HepG2 (cell line): Measurements from ENCODE around the gene AQP11. TPM values are rescaled to one million over a fixed set of nuclear protein-coding genes. Genes with fewer than 3 reads are reported as not detected.

Experiments
- EEA1 ChIP-seq: sonication (generic); formaldehyde crosslinking; IDR thresholded peaks from 2 replicates; pipeline ENCODE4 v1.5.1; 2020; ENCODE audit warnings: mild to moderate bottlenecking, missing genetic modification reagents, borderline replicate concordance
- GATA4 ChIP-seq: sonication (generic); IDR thresholded peaks from 2 replicates; pipeline ENCODE4 v1.6.1; 2016; ENCODE audit warnings: antibody characterized with exemption, low read depth, borderline replicate concordance
- GZF1 ChIP-seq: sonication (generic); formaldehyde crosslinking; IDR thresholded peaks from 2 replicates; pipeline ENCODE4 v1.5.1; 2020; ENCODE audit warnings: mild to moderate bottlenecking, missing genetic modification reagents
- LCORL ChIP-seq, 2 experiments: fragments of 450-650 bp in 1 of 2; sonication (generic) in 1 of 2; formaldehyde crosslinking in 1 of 2; IDR thresholded peaks; 2 replicates each; pipeline versions ENCODE4 v1.5.0 to v1.6.1; 2017 to 2020; ENCODE audit warnings: antibody characterized with exemption in 1 of 2, missing genetic modification reagents in 1 of 2
- MAFF ChIP-seq: IDR thresholded peaks from 2 replicates; pipeline ENCODE4 v1.6.1; 2011; ENCODE audit warnings: low read depth, low read length, improper control_type of control experiment
- NPAS2 ChIP-seq: sonication (generic); formaldehyde crosslinking; IDR thresholded peaks from 2 replicates; pipeline ENCODE4 v1.8.0; 2022; ENCODE audit warnings: mild to moderate bottlenecking, missing genetic modification reagents, borderline replicate concordance
- PHB2 ChIP-seq: fragments of 450-650 bp; IDR thresholded peaks from 2 replicates; pipeline ENCODE4 v1.6.1; 2018; ENCODE audit not compliant: partially characterized antibody
- SMAD1 ChIP-seq: sonication (generic); formaldehyde crosslinking; IDR thresholded peaks from 2 replicates; pipeline ENCODE4 v1.4.0; 2020; ENCODE audit warnings: missing genetic modification reagents, low read depth, mild to moderate bottlenecking, borderline replicate concordance
- SMC3 ChIP-seq: IDR thresholded peaks from 2 replicates; pipeline ENCODE4 v1.6.1; 2011; ENCODE audit warnings: low read length, improper control_type of control experiment
- TOE1 ChIP-seq: sonication (generic); formaldehyde crosslinking; IDR thresholded peaks from 2 replicates; pipeline ENCODE4 v1.4.0; 2020; ENCODE audit warnings: mild to moderate bottlenecking, missing genetic modification reagents
- ZBTB10 ChIP-seq: sonication (generic); formaldehyde crosslinking; IDR thresholded peaks from 2 replicates; pipeline ENCODE4 v1.4.0; 2020; ENCODE audit warnings: missing genetic modification reagents, borderline replicate concordance
- ZFP41 ChIP-seq: sonication (generic); formaldehyde crosslinking; IDR thresholded peaks from 2 replicates; pipeline ENCODE4 v1.4.0; 2020; ENCODE audit warnings: mild to moderate bottlenecking, missing genetic modification reagents, borderline replicate concordance
- ZFP82 ChIP-seq: sonication (generic); formaldehyde crosslinking; IDR thresholded peaks from 2 replicates; pipeline ENCODE4 v1.5.1; 2020; ENCODE audit warnings: mild to moderate bottlenecking, missing genetic modification reagents, borderline replicate concordance
- ZNF407 ChIP-seq: sonication (generic); formaldehyde crosslinking; IDR thresholded peaks from one replicate; pipeline ENCODE4 v1.5.1; 2020; ENCODE audit warnings: mild to moderate bottlenecking, missing genetic modification reagents; ENCODE audit errors: not compliant biosample characterization
- ZNF446 ChIP-seq: sonication (generic); formaldehyde crosslinking; IDR thresholded peaks from 2 replicates; pipeline ENCODE4 v1.5.0; 2020; ENCODE audit warnings: mild to moderate bottlenecking, missing genetic modification reagents
- ZNF530 ChIP-seq: sonication (generic); formaldehyde crosslinking; IDR thresholded peaks from 2 replicates; pipeline ENCODE4 v1.5.0; 2020; ENCODE audit warnings: low read depth, mild to moderate bottlenecking, missing genetic modification reagents
- polyA plus RNA-seq, 8 experiments: library from polyadenylated mRNA; depleted of rRNA in 3 of 8; stranded (reverse) in 7 of 8; unstranded in 1 of 8; fragments of >200 nt; fragmentation: Illumina TruSeq in 4 of 8; extraction: Trizol in 4 of 8; gene quantifications; 2 replicates each; pipeline versions ENCODE4 v1.2.1 to v1.2.3, GENCODE V29; 2011 to 2016; ENCODE audit warnings: low read depth in 4 of 8, missing spikeins in 1 of 8, mixed read lengths in 1 of 8; ENCODE audit not compliant: insufficient read depth in 1 of 8
- total RNA-seq, 5 experiments: library from RNA; depleted of rRNA; stranded (reverse); fragments of >200 nt; fragmentation: Illumina TruSeq; extraction: Trizol; gene quantifications; 2 replicates each; pipeline ENCODE4 v1.2.3, GENCODE V29; 2016; ENCODE audit warnings: low read depth in 1 of 5
- TF ChIP-seq, protein P1 (sequence below), 2 experiments: fragments of 450-650 bp in 1 of 2; sonication (generic) in 1 of 2; formaldehyde crosslinking; IDR thresholded peaks; 2 replicates each; pipeline versions ENCODE4 v1.5.0 to v1.8.0; 2020 to 2022; ENCODE audit warnings: mild to moderate bottlenecking in 1 of 2, missing genetic modification reagents in 1 of 2

AQP11 gene
- total and polyA plus RNA-seq, 2 of the 13 experiments (the other 11 are each of a cell fraction or from before 2014, with no cell fraction given) = 10.4 to 15.3 TPM

DNA sequence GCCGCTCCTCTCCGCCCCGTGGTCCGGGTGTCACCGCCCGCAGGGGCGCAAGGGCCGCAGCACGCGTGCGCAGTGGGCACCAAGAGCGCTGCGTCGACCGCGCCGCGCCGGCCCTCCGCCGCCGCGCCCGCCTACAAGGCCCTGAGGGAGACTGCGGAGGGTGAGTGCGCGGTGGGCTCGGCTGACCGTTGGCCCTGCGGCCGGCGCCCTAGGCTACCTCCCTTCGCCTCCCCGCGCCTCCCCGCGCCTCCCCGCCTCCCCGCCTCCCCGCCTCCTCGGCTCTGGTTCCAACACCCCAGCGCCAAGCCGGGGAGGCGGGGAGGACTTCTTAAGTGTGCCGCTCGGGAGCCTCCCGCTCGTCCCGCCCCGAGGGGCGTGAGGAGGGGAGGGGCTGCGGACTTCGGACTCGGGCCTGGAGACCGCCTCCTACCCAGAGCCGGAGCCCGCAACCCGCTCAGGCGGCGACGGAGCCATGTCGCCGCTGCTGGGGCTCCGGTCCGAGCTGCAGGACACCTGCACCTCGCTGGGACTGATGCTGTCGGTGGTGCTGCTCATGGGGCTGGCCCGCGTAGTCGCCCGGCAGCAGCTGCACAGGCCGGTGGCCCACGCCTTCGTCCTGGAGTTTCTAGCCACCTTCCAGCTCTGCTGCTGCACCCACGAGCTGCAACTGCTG lies at the start of gene AQP11 (continued):
- no peak for TF ChIP-seq ZBTB10 (CRISPR knock-in tag)
- no peak for TF ChIP-seq TOE1 (CRISPR knock-in tag)
- TF ChIP-seq, protein P1, sequence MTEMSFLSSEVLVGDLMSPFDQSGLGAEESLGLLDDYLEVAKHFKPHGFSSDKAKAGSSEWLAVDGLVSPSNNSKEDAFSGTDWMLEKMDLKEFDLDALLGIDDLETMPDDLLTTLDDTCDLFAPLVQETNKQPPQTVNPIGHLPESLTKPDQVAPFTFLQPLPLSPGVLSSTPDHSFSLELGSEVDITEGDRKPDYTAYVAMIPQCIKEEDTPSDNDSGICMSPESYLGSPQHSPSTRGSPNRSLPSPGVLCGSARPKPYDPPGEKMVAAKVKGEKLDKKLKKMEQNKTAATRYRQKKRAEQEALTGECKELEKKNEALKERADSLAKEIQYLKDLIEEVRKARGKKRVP (CRISPR knock-in tag; IDR thresholded peaks at IDR 0.05) = 0 out of 4 replicates have a peak, but pooled peaks of 1 of the 2 experiments have one; percentile 18
- no peak for TF ChIP-seq ZFP41 (CRISPR knock-in tag)
- TF ChIP-seq EEA1 (CRISPR knock-in tag) = no peak; the same call in none of the 2 replicates
- no peak; the same call in 1 of the 2 replicates for TF ChIP-seq ZNF446 (CRISPR knock-in tag)
- TF ChIP-seq GZF1 = no peak
- no peak for TF ChIP-seq PHB2
- no peak for TF ChIP-seq ZNF530 (CRISPR knock-in tag)
- TF ChIP-seq NPAS2 = no peak
- TF ChIP-seq ZNF407 (CRISPR knock-in tag) = peak; percentile 69
- TF ChIP-seq ZFP82 = peak; percentile 86; the same call in 1 of the 2 replicates
- peak; percentile 71; the same call in 1 of the 2 replicates for TF ChIP-seq GATA4
- no peak for TF ChIP-seq MAFF
- no peak for TF ChIP-seq SMC3
- no peak for TF ChIP-seq LCORL (IDR thresholded peaks at IDR 0.05)
- peak; percentile 45; the same call in 1 of the 2 replicates for TF ChIP-seq LCORL (CRISPR knock-in tag; IDR thresholded peaks at IDR 0.05)
- no peak; the same call in 1 of the 2 replicates for TF ChIP-seq SMAD1 (CRISPR knock-in tag)
